Superior temporal gyrus (tissue), 1 donor: ENCODE data around the gene CELF2.

Experiments used
- DNase-seq: peaks from one replicate; pipeline ENCODE4 v3.0.0-alpha.2; 2016; ENCODE audit errors: extremely low spot score

Gene CELF2

DNA sequence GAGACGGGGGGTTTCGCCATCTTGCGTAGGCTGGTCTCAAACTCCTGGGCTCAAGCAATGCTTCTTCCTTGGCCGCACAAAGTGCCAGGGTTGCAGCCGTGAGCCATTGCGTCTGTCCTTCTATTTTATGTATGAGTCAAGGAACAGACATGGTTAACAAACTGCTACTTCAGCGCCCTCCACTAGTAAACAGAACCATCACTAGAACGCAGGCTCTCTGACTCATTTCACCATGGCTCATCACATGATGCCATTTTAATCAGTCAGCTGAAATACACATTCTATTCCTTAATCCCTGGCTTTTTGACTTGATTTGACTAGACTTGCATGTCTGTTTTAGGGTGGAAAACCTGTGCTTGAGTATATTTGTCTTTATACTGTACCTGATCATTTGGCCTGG is 41.3 kb downstream of the CELF2 start:
- DNase-seq, result no peak

DNA sequence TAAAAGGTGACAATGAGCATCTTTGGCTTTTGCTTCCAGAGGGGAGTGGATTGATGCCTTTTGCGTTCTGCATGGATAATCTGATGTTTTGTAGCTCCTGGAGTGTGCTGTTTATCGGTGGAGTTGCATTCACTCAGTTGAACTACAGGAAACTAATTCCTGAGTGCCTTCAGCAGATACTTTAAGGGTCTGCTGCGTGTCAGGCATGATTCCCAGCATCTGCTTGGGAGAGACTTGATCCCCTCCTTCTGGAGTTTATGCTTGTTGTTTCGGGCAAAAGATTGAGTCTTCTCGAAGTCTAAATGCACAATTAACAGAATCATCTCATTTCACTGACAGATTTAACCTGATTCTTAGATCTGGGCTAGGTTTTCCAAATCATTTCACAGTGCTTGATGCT is 46.2 kb downstream of the CELF2 start:
- DNase-seq, result no peak

- no peak for DNase-seq
Observed at GRCh38 chr10:11064832-11065231, 47.2 kb downstream of the CELF2 start.

- DNase-seq, result no peak
Observed at GRCh38 chr10:11065567-11065966, 47.9 kb downstream of the CELF2 start.

GRCh38 chr10:11066520-11066919 is 48.8 kb downstream of the CELF2 start:
- DNase-seq, result no peak

DNA sequence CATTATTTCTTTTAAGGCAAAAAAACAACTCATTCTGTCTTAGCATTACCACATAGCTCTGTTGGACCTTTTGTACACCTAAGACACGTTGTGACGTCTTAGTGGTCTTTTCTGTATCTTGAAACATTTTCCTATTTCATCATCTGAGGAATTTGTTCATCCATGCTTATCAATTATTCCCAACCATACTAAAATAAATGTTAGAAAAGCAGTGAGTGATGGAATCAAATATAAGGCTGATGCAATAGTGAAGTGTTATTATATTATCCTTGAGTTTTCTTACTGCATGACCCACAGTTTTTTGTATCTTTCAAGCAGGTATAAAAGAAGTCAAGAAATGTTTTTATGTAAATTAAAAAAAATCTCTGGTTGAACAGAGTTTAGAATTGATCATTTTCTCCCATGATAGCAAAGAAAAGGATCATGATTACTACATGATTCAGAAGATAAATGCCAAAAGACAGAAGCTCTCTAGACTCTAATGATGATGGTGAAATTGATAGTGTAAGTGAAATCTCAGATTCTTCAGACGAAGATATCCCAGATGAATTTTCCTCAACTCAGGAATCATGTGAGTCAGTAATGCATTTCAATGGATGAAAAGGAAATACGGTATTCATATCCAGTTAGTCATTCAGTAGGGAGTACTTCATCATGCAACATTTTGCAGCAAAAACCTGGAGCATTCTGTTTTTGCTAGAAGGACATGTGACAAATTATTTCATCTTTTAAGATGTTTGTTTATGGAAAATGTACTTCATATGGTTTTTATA is 51.4 kb downstream of the CELF2 start:
- DNase-seq, result no peak

DNA sequence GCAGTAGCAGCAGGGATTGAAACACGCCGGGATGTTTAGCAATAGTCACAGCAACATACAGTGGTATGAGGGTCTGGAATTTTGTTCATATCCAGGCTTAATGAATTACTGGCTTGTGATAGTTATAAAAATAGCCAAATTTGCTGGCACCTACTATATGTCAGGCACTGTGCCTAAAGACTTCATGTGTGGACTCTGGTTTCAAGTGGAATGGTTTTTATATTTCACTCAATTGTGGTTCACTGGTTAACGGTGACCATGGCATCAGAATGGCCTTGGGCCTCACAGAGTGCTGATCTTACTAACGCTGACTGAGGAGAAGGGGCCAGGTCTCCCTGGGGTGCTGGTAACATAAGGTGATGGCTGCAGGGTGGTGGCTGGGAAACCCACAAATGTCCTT is 55.7 kb downstream of the CELF2 start:
- DNase-seq, result no peak

DNA sequence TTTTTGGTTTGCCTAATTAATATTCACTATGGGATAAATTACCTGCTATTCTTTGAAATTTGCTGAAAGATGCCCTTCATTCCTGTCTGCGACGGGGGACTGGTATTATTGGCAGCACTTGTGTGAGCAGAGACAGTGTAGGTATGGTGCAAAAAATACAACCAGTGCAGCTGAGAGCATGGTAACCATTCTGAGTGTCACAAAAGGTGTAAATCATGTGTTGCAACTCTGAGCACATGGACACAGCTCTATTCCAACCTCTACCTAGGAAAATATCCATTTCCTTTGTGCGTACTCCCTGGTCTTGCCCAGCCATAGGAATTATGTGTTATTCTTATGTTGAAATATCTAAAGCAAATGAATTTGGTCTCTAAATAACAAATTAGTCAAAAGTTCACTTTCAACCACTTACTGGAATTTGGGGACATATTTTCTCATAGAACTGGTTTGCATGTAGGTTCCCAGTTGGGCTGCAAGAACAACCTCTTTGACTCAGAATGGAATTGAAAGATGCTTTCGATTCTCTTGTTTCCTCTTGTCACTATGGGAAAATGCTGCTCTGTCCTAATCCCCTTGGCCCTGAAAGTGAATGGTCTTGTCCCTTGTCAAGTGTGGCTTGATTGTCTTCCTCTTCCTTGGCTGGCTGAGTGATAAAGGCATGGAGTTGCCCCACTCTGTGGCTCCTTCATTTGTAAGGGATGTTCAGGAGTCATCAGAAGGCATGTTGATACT is 57.0 kb downstream of the CELF2 start:
- DNase-seq, result no peak

DNA sequence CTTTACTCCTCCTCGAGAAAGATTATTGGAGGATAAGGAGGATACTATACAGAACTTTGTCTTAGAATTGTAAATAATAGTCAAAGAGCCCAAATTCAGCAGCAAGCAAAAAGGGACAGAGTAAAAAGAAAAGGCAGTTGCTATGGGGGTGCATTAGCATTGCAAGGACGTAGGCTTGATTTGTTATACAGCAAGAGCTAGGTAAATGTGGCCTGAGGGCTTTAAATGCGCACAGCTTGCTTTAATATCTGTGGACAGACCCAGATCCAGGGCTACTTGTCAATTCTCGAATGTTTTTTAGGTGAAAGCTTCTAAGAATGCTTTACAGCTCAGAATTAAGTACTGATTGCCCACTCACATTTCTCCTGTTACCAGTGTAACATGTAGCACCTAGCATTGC is 58.5 kb downstream of the CELF2 start:
- DNase-seq, result no peak

- DNase-seq, result no peak
Observed at GRCh38 chr10:11080564-11080984, 62.9 kb downstream of the CELF2 start.

DNA sequence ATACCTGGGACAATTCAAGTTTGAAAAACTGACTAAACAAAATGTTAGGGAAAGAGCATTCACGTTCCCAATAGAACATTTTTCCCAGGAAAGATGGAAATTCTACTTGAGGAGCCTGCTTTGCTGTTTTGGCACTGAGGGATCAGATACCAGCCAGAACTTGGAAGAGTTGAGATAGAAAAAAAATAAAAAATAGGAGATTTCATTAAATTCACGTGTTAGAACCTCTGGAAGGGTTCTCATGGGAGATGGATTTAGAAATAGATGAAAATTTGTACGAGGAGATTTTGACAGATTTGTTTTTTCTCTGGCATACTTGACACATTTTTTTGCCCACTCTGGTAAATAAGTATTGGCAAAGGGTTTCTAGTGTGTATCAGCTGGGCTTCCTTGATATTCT is 63.7 kb downstream of the CELF2 start:
- no peak for DNase-seq

GRCh38 chr10:11082526-11082925 is 64.9 kb downstream of the CELF2 start:
- DNase-seq, result no peak

DNA sequence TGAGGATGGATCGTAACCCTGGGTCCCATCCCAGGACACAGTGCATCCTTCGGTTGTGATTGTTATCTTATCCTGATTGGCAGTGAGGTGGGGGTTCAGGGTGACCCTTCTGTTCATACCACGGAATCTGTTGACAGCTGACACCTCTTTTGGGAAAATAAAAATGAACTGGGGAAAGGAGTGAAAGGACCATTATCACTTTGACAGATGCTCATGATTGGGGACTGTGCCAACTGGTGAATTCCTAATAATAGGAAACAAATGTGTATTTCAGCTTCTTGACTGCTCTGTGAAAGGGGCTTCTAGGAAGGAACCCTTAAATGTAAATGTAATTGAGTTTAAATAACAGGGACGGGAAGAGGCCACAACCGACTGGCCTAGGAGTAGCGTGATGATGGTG is 65.4 kb downstream of the CELF2 start:
- no peak for DNase-seq

DNA sequence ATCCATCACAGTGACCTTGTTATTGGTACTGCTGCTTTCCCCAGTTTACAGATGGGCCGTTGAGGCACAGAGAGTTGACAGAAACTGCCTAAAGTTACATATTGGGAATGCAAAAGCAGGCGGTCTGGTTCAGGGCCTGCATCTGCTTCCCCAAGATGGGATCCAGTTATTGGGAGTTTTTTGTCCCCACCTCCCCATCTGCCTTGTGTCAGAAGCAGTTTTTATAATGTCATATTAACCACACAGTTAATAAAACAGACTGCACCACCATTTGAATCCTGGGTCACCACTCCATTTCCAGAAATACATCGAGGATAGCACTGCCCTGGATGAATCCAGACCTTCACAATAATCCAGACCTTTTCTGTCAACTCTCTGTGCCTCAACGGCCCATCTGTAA is 67.9 kb downstream of the CELF2 start:
- no peak for DNase-seq

DNA sequence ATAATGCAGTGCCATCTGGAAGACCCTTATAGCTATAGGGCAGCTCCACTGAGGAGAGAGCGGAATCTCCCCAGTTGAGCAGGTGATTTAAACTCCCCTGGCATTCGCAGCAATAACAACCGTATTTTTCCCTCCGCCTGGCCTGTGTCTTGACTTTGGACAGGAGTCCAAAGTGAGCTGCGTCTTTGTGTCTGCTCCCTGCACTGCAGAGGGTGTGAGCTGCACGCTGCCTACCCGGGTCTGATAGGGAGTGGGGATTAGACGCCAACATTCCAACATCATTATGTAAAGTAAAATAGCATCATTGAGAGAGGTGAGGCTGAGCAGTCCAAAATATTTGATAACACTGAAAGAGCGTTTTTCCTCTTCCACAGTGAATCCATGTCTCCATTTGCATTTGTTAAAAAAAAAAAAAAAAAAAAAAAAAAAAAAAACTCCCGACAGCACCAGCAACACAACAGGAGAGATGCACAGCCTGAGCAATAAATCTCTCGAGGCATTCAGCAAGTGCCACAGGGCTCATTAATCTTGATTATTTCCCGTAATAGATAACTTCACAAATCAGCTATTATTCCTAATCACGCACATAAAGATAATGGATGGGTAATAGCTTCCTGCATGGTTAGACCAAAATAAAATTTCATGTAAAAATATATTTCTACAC is 68.6 kb downstream of the CELF2 start:
- DNase-seq, result no peak

GRCh38 chr10:11087372-11087771 is 69.7 kb downstream of the CELF2 start:
- DNase-seq, result no peak

GRCh38 chr10:11088709-11089108 is 71.0 kb downstream of the CELF2 start:
- DNase-seq, result no peak

- no peak for DNase-seq
Observed at GRCh38 chr10:11089272-11089671, 71.6 kb downstream of the CELF2 start.

- DNase-seq, result no peak
Observed at GRCh38 chr10:11091517-11092102, 73.9 kb downstream of the CELF2 start.

GRCh38 chr10:11093771-11094736 is 76.4 kb downstream of the CELF2 start:
- DNase-seq, result no peak

DNA sequence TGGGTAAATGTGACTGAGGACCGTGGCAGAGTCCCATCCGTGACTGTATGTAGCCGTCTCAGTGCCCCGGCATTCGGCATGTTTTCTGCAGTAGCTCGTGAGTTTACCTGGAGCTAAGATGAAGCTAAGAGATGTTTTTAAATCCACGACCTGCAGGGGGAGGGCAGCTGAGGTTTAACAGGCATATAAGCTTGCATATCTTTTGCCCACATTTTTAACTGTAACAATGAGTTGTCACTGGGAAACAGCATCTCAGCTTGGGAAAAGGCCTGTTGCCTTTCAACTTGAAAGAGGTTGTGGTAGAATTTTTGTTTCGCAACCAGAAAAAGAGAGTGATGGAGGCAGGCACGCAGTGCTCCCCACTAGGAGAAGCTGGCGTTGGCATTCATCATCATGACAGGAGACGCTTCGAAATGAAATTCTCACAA is 77.7 kb downstream of the CELF2 start:
- DNase-seq, result no peak
